Measurements from ENCODE around the gene THSD8. TPM values are rescaled to one million over a fixed set of nuclear protein-coding genes. Genes with fewer than 3 reads are reported as not detected.

THSD8 gene
- total and polyA plus RNA-seq, 2 of the 8 experiments (the other 6 are each of a cell fraction or from before 2014, with no cell fraction given), result 8.2 to 42.3 TPM

- TF ChIP-seq HDAC2 (IDR thresholded peaks at IDR 0.05; ENCODE audit: borderline replicate concordance in 1 of 2, low read depth in 2 of 2, low read length in 2 of 2) (no peak), EZH2 (IDR thresholded peaks at IDR 0.05; ENCODE audit: low read depth, low read length, severe bottlenecking) (no peak), ASH2L (IDR thresholded peaks at IDR 0.05; ENCODE audit: low read length) (no peak), CTBP2 (IDR thresholded peaks at IDR 0.05; ENCODE audit: borderline replicate concordance, insufficient read depth, insufficient read length, low read length) (no peak), SRF (IDR thresholded peaks at IDR 0.05; ENCODE audit: low read depth, low read length) (no peak), TEAD4 (IDR thresholded peaks at IDR 0.05; ENCODE audit: low read depth, low read length) (0 out of 2 replicates have a peak, but pooled peaks have one; percentile 9), TAF1 (IDR thresholded peaks at IDR 0.05; ENCODE audit: low read depth, low read length) (peak; percentile 80), GABPA (IDR thresholded peaks at IDR 0.05; ENCODE audit: borderline replicate concordance, insufficient read depth, low read length) (0 out of 2 replicates have a peak, but pooled peaks have one; percentile 50), PHF8 (conservative IDR thresholded peaks at IDR 0.05; ENCODE audit: low read depth, low read length) (no peak), EP300 (IDR thresholded peaks at IDR 0.05; ENCODE audit: borderline replicate concordance in 1 of 2, low read depth in 2 of 2, low read length in 2 of 2) (peak in 1 of 2 experiments; percentile 28; a peak in 1 of 3 replicates), EGR1 (IDR thresholded peaks at IDR 0.05; ENCODE audit: borderline replicate concordance, low read depth, low read length) (peak; percentile 80), SP1 (IDR thresholded peaks at IDR 0.05; ENCODE audit: low read depth, low read length) (peak; percentile 57; the same call in 1 of the 2 replicates), SIRT6 (IDR thresholded peaks at IDR 0.05; ENCODE audit: low read length) (no peak), MAFK (IDR thresholded peaks at IDR 0.05; ENCODE audit: low read depth, low read length) (no peak), RBBP5 (IDR thresholded peaks at IDR 0.05; ENCODE audit: borderline replicate concordance, low read depth, low read length) (no peak), TAF7 (optimal IDR thresholded peaks at IDR 0.05; ENCODE audit: borderline replicate concordance, low read depth, low read length) (peak; percentile 56), ATF3 (IDR thresholded peaks at IDR 0.05; ENCODE audit: insufficient read depth, low read depth, low read length) (no peak), MAX (IDR thresholded peaks at IDR 0.05) (peak; percentile 92), BRCA1 (IDR thresholded peaks at IDR 0.05; ENCODE audit: low read depth, low read length) (no peak)
These were observed 32.2 kb upstream of the THSD8 start (continued) for GRCh38 chr19:12769689-12770088.

Measured in H1 (cell line).